Glomerular visceral epithelial cell (primary cell): ENCODE results near the gene TMUB1.

ENCODE experiments used
- DNase-seq: peaks from one replicate; pipeline ENCODE4 v3.0.0-alpha.2; 2016; ENCODE audit errors: extremely low spot score

Gene TMUB1

DNA sequence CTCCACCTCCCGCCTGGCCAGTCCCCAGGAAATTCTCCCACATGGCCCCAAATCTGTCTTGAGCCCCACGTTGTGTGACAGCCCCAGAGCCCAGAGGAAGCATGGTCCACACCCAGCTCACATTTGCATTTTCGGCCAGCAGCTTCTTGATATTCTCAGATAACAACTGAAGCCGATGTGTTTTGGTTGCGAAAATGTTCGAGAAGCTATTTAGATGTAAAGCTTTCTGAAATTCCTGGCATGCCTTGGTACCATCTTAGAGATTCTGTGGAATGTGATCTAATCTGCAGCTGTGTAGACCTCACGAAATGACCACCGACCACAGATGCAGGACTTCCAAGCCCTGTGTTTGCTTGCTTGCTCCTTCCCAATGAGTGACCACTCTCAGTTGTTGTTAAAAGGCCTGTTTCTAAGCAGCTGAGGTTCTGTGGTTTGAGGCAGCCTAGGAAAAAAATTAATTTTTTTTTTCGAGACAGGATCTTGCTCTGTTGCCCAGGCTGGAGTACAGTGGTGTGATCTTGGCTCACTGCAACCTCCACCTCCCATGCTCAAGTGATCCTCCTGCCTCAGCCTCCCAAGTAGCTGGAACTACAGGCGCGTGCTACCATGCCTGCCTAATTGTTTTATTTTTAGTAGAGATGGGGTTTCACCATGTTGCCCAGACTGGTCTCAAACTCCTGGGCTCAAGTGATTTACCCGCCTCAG is 15.1 kb downstream of the TMUB1 start:
- peak; percentile 35 for DNase-seq

- DNase-seq: no peak
Measured at GRCh38 chr7:151066273-151066974, 16.9 kb downstream of the TMUB1 start.

GRCh38 chr7:151065516-151065915 is 17.8 kb downstream of the TMUB1 start:
- no peak for DNase-seq

DNA sequence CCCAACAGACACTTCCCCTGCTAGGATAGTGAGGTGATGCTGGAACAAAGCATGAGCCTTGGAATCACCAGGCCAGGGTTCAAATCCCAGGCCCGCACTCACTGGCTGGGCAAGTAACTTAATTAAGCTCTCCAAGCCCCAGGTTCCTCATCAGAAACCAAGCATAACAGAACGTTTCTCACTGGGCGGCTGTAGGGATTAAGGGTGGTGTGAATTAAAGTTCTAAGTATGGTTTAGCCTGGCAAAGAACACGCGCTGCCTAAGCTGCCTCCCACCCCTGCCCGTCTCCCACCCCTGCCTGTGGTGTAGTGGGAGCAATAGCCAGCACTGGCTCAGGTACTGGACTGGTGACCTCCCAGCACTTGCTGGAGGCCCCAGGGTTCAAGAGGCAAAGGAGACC is 18.3 kb downstream of the TMUB1 start:
- no peak for DNase-seq

DNA sequence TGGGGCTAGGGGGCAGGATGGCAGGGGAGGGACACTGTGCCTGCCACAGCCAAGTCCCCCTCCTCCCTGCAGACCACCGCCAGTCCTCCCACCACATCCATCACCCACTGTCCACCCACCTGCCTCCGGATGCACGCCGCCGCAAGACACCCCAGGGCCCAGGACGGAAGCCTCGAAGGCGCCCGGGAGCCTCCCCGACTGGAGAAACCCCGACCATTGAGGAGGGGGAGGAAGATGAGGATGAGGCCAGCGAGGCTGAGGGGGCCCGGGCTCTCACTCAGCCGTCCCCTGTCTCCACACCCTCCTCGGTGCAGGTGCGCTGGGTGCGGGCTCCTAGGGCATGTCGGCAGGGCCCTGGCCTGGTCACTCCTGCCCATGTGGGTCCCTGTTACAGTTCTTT is 18.8 kb downstream of the TMUB1 start:
- DNase-seq: no peak

DNA sequence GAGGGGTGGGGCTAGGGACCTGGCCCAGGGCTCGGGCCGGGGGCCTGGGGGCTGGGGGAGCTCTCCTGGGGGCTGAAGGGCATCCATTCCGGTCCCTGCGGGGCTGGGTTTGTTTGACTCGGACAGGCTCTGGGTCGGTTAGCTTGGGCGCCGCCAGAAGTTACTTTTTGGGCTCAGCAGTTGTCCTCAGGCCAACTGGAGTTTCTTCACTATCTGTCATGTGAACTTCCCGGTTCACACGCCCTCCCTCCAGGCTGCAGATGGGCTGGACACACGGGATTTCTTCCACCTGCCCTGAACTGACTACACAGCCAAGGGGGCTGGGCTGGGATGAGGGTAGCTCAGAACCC is 20.1 kb downstream of the TMUB1 start:
- DNase-seq: peak; percentile 58

DNA sequence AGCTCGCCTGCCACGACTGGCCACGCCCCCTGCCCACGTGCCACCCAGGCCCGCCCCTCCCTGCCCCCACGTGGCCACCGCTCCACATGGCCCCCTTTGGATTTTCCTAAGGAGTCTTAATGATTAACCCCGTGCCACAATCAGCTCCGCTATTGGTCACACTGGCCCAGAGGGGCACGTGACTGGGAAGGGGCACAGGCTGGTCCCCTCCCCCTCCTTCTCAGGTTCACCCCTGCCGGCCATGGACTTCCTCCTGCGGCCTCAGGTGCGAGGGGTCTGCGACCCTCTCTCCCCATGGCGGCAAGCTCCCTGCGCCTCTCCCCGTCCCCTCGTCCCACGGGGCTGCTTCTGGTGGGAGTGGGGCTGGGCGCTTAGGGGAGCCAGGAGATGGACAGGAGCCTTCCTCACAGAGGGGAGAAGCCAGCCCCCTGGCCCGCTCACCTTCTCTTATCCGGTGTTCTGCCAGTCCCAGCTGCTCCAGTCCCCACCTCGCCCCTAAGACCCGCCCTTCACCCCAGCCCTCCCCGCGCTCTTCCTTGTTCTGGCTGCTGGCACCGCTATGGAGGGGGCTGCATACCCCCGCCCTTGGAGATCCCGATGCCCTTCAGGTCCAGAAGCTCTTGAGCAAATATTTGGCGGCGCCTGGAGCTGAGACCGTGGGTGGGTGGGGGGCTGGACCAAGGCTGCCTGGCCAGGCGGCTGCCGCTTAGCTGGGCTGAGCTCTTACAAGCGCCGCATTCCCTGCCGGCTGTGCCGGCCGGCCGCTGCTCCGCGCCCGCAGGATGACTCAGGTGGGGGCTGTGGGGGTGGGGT is 20.7 kb downstream of the TMUB1 start:
- peak; percentile 94 for DNase-seq

DNA sequence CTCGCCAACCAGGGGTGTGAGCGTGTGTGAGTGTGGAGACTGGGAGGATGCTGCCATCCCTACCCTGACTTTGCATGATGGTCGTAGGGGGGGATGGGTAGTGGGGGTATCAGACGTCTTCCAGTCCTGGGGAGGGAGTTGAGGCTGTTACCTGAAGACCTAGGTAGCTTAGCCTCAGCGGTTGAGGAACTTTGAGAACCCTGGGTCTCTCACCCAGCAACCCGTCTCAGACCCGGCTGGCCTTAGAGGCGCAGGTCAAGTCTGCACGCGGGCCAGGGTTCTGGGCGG is 21.2 kb downstream of the TMUB1 start:
- DNase-seq: no peak

DNA sequence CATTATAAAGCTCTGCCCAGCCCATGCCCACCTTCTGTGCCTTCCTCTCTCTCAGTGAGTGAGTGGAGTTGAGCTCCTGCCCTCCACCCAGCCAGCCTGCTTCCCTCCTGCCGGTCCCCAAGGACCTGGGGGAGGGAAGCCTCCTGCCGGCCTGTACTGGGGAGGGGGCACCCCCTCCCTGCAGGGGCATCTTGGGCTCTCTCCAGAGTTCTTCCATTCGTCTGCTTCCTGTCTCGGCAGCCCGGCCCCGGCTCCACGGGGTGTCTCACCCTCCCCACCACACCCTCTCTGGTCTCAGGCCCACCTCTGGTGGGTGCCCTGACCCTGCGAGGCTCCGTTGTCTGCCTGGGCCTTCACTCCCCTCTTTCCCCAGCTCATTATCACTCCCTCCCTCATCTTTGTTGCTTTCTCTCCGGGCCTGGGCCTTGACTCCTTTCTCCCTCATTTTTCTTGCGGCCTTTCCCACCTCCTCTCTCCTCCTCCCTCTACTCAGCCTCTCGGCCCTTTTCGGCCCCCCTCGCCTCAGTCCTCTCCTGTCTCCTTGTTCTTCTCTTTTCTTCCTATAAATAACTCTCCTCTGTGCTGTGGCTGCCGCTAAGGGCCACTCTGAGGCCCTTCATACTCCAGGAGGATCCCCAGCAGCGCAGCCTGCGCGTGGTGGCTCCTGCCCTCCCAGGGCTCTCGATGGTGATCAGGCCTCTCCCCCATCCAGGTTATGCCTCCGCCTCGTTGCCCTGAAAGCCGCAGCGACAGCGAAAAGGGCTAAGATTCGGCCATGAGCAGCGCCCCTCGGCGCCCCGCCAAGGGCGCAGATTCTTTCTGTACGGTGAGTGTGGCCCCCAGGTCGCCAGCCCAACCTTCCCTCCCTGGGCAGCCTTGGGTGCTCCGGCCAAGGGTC is 21.8 kb downstream of the TMUB1 start:
- no peak for DNase-seq

DNA sequence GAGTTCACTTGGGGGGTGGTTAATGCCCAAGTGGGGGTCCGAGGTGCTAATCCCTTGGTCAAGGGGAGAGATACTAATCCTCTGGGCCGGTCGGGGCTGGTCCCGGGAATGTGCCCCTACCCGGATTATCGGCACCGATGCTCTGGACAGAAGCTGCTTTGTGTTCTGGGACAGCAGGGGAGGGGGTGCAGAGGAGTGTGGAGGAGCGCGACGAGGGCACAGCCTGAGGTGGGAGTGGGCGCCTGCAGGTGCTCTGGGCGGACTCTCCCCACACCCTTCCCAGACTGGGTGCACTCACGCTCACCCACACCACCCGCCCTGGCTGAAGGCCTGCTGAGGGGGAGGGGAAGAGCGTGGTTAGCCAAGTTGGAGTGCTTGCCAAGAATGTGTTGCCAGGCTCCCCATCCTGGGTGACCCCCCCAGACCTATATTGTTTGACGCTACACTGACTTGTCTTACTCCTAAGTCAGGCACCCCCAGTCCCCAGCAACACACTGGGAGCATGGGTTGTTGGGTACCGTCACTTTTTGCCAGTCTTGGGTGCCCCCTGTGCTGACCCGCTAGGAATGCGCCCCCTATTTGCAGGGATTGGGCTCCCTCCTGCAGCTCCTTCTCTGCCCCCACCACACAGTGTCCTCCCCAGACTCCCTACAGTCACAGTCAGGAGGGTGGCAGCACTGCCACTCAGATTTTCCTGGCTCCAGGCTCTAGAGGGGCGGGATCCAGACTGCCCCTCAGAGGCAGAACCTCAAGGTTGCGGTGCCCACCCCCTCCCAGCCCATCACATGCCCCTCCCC is 22.7 kb downstream of the TMUB1 start:
- peak; percentile 78 for DNase-seq

GRCh38 chr7:151060113-151060415 is 23.2 kb downstream of the TMUB1 start:
- no peak for DNase-seq

DNA sequence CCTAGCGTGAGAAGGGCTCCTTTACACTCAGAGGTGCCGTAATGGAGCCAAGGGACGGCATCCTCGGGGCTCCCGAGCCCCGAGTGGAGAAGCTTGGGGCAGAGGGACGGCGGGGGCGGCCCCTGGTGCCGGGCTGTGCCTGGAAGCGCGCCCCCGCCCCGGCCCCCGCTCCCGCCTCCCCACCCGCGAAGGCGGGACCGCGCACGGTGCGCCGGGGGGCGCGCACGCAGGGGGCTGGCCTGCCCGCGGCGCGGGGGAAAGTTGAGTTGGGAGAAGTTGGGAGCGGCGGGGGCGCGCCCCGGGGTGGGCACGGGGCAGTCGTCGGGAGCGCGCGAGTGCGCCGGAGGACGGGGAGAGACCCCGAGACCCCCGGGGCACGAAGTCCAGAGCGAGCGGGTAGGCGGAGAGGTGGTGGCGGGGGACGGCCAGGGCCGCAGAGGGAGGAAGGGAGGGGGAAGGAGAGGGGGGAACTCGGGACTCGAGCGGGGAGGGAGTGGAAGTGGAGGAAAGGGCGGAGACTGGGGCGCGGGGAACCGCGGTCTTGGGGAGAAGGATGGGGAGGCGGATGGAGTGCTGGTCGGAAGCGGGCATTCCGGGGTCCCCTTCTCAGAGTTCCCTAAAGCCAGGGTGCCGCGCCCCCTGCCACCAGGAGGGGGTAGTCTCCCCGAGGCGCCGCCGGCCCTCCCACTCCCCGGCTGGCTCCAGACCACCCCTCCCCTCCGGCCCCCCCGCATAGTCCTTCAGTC is 23.8 kb downstream of the TMUB1 start, which contains the start of gene SLC4A2:
TSS of gene SLC4A2 (plus strand) at position 223 of the 746 bp plus-strand sequence. CDS start 2,399 bp downstream, outside the sequence.
- peak; percentile 70 for DNase-seq

GRCh38 chr7:151058781-151059366 is 24.4 kb downstream of the TMUB1 start:
- DNase-seq: no peak

DNA sequence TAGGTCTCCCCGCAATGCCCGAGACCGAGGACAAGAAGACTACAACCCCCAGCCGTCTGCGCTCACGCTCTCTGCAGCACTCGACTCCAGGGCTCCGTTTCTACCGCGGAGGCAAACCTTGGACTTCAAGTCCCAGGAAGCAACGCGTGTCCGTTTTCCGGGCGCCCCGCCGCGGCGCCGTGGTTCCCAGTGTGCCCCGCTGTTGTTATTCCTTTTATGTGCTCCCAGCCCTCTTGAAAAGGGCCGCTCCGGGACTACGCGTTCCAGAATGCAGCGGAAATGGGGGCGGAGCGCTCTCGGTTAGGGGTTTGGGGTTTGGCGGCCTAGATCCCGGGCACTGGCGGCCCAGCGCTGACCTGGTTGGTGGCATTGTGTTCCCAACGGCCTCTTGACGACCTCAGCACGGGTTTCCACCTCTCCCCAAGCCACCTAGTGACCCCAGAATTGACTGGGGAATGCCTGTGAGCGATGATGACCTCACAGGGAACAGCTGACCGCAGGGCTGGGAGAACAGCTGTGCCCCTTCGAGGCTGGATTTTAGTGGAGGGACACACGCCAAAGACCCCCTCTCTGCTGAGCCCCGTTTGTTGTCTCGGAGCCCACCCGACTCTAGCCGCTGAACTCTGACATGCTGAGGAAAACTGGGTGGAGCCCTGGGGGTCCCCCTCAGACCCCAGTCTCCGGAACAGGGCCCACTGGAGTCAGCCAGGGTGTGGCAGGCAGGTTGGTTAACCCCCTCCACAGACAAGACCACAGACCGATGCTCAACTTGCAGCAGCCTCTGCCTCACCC is 25.1 kb downstream of the TMUB1 start:
- peak; percentile 99 for DNase-seq

GRCh38 chr7:151057506-151057988 is 25.7 kb downstream of the TMUB1 start, which contains the start of gene CDK5:
CDK5 (minus strand) TSS chr7:151057897; CDS start chr7:151057848, 49 bp downstream.
- DNase-seq: no peak

DNA sequence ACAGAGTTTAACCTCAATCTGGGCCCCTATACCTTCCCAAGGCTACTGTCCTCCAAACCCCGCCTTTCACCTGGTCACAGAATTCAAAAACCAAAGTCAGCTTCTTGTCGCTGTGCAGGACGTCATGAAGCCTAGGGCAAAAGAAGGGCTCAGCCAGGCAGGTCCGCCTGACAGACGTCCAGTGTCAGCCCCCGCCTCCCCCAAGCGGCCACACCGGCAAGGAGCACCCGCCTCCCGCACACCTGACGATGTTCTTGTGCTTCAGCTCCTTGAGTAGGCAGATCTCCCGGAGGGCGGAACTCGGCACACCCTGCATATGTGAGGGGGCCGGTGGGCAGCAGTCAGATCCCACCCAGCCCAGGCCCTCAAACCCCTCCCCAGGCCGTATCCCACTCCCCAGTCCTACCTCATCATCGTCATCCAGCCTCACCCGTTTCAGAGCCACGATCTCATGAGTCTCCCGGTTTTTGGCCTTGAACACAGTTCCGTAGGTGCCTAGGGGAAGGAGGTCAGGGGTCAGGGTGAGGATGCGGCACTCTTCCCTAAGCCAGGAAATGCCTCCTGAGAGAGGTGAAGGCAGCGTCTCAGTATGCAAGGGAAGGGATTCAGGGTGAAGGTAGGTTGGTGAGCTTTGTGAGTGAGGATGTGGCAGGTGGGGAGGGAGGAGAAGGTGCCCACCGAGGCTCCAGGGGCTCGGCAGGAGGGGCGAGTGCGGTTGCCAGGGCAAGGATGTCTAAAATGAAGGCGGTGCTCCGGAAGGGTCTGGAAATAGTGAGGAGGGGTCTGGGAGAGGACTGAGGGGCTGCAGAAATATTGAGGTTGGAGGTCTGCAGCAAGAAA is 26.4 kb downstream of the TMUB1 start:
- no peak for DNase-seq

- no peak for DNase-seq
Measured at GRCh38 chr7:151056283-151056665, 27.0 kb downstream of the TMUB1 start.

GRCh38 chr7:151053751-151054150 is 29.5 kb downstream of the TMUB1 start:
- no peak for DNase-seq
